Left forelimb (tissue), 1 donor: ENCODE measurements around the gene FGF5.

Experiments
- DNase-seq: peaks from one replicate; pipeline ENCODE4 v3.0.0-alpha.2; 2018; ENCODE audit warnings: low spot score

Gene FGF5

GRCh38 chr4:80340036-80340435 is 73.6 kb downstream of the FGF5 start:
- DNase-seq, result no peak
